Adrenal gland (tissue), 12 donors: ENCODE results near the gene SPATA31D3. TPM values are rescaled to one million over a fixed set of nuclear protein-coding genes. Genes with fewer than 3 reads are reported as not detected.

Source experiments
- DNase-seq, 7 donors: peaks; one replicate each; pipeline ENCODE4 v3.0.0-alpha.2; 2019 to 2020
- H3K27ac ChIP-seq, 5 donors: fragments of 200-600 bp; sonication (generic) in 4 of 5; 1 replicate in 3 of 5; 2 replicates in 2 of 5; pipeline versions ENCODE4 v1.5.1 to v1.8.0; 2016 to 2020; ENCODE audit warnings: mild to moderate bottlenecking in 1 of 5
- H3K27me3 ChIP-seq: fragments of 200-600 bp; 2 replicates; pipeline ENCODE4 v1.8.0; 2021
- H3K36me3 ChIP-seq, 2 donors: fragments of 200-600 bp; replicated peaks in 1 of 2; 1 replicate in 1 of 2; 2 replicates in 1 of 2; pipeline versions ENCODE4 v1.5.1 to v1.8.0; 2018 to 2022
- H3K4me1 ChIP-seq, 2 donors: fragments of 200-600 bp; replicated peaks in 1 of 2; 1 replicate in 1 of 2; 2 replicates in 1 of 2; pipeline versions ENCODE4 v1.5.1 to v1.8.0; 2018 to 2021
- H3K4me3 ChIP-seq, 4 donors: fragments of 200-600 bp; sonication (generic) in 3 of 4; one replicate each; pipeline ENCODE4 v1.5.1; 2016 to 2018
- H3K9me3 ChIP-seq, 3 donors: fragments of 200-600 bp; sonication (generic) in 1 of 3; replicated peaks in 1 of 3; 1 replicate in 2 of 3; 2 replicates in 1 of 3; pipeline versions ENCODE4 v1.5.1 to v1.8.0; 2016 to 2021
- CTCF ChIP-seq, 6 experiments: fragments of 450-650 bp in 4 of 6; fragments of 200-600 bp in 2 of 6; sonication (generic) in 1 of 6; IDR thresholded peaks; 1 replicate in 5 of 6; 2 replicates in 1 of 6; pipeline versions ENCODE4 v1.5.1 to v1.8.0; 2016 to 2021; ENCODE audit warnings: antibody characterized with exemption in 6 of 6, mild to moderate bottlenecking in 2 of 6, moderate library complexity in 1 of 6
- POLR2A ChIP-seq, 2 donors: fragments of 450-650 bp; IDR thresholded peaks; one replicate each; pipeline ENCODE4 v1.6.1; 2017; ENCODE audit warnings: antibody characterized with exemption in 2 of 2, mild to moderate bottlenecking in 2 of 2, moderate library complexity in 1 of 2
- WGBS, 4 donors: extraction: QIAGEN DNeasy Blood & Tissue Kit in 2 of 4; methylation state at CpG; one replicate each; pipeline versions ENCODE4 v1.1.5 to v1.1.7; 2013 to 2017; 5-methylcytosine and 5-hydroxymethylcytosine counted together
- intact Hi-C, 2 donors: fragments of 100-400 bp; cut with DNase I; formaldehyde crosslinking; loops; one replicate each; pipeline versions ENCODE4 v1.14.1 to v1.15.0; 2022 to 2023
- polyA plus RNA-seq, 3 donors: library from polyadenylated mRNA; stranded (reverse); fragments of 200-250 nt in 2 of 3; fragments of 350-450 nt in 1 of 3; fragmentation: Illumina TruSeq in 1 of 3; extraction: RNeasy Lipid Tissue Mini Kit (QIAGEN cat#74804) in 1 of 3; gene quantifications; one replicate each; pipeline ENCODE4 v1.2.3, GENCODE V29; 2013 to 2014
- total RNA-seq, 9 donors: library from RNA; depleted of rRNA in 4 of 9; stranded (reverse); fragments of >200 nt in 4 of 9; fragments of 120-200 nt in 1 of 9; fragmentation: NEBNext Ultra II Directional in 1 of 9; extraction: Animal tissue kit (Norgen Biotek cat#: 25700) in 1 of 9; gene quantifications; one replicate each; pipeline versions ENCODE4 v1.1.0 to v1.2.4, GENCODE V29; 2013 to 2023
- donor health status: healthy with polysubstance abuse.
- donor health status: Bipolar disorder and iron deficiency.
- donor health status: DM: yes; HTN: yes; CAD: no.
- donor health status: DM: no; HTN: no; CAD: no.
- donor health status: DM: no; HTN: no; CAD: no.
- donor health status: DM: yes; HTN: yes; CAD: no.

The SPATA31D3 gene
- total and polyA plus RNA-seq, 12 donors, result 0.08 TPM; not detected in 11

- Histone ChIP-seq H3K4me3 (no peak overlapping the region), H3K27me3 (no peaks in the 10 kb centered on the region), H3K36me3 (no peaks in the 10 kb centered on the region), H3K9me3 (no peaks in the 10 kb centered on the region), H3K4me1 (no peaks in the 10 kb centered on the region), H3K27ac (no peak overlapping the region)
- 82 to 100% (median 94%) methylated on average over 1 of the region's 1 CpG for WGBS, 4 donors
- DNase-seq, result no peak
- intact Hi-C loops, result no loop called here
- no peak for TF ChIP-seq CTCF (IDR thresholded peaks at IDR 0.05)
- TF ChIP-seq POLR2A (IDR thresholded peaks at IDR 0.05), result no peak
Observed at GRCh38 chr9:81989700-81990099, 46.4 kb downstream of the SPATA31D3 start.

- no peak for TF ChIP-seq CTCF (IDR thresholded peaks at IDR 0.05)
- TF ChIP-seq POLR2A (IDR thresholded peaks at IDR 0.05), result no peak
- H3K4me1 ChIP-seq, result no peaks in the 10 kb centered on the region
- WGBS, 4 donors, result 83 to 90% (median 89%) methylated on average over 4 to 5 of the region's 5 CpGs
- no peak for DNase-seq
- H3K27me3 ChIP-seq, result no peaks in the 10 kb centered on the region
- H3K4me3 ChIP-seq, result no peak overlapping the region
- no peaks in the 10 kb centered on the region for H3K36me3 ChIP-seq
- intact Hi-C loops, result no loop called here
- H3K27ac ChIP-seq, result no peak overlapping the region
- no peaks in the 10 kb centered on the region for H3K9me3 ChIP-seq
Observed at GRCh38 chr9:81993656-81994055, 50.4 kb downstream of the SPATA31D3 start.

Other genes starting within 250 kb of the SPATA31D3 start
- gene SPATA31D4, start 15.1 kb upstream of the SPATA31D3 start, total RNA-seq, result not detected
- not detected for gene SPATA31D4, start 15.1 kb upstream of the SPATA31D3 start, polyA plus RNA-seq
- gene SPATA31D1, start 45.3 kb downstream of the SPATA31D3 start, total RNA-seq, result not detected
- gene SPATA31D1, start 45.3 kb downstream of the SPATA31D3 start, polyA plus RNA-seq, result not detected